Vagina (tissue), 2 donors: ENCODE measurements around the gene TECTB.

Source experiments
- POLR2A ChIP-seq, 2 donors: fragments of 450-650 bp; IDR thresholded peaks; one replicate each; pipeline ENCODE4 v1.6.1; 2017; ENCODE audit warnings: antibody characterized with exemption in 2 of 2, mild to moderate bottlenecking in 2 of 2, moderate library complexity in 2 of 2
- TF ChIP-seq, protein P1 (sequence below), 3 experiments: fragments of 450-650 bp in 2 of 3; fragments of 200-600 bp in 1 of 3; sonication (generic) in 1 of 3; IDR thresholded peaks; one replicate each; pipeline ENCODE4 v1.5.1; 2017 to 2019; ENCODE audit warnings: antibody characterized with exemption in 3 of 3, mild to moderate bottlenecking in 2 of 3, moderate library complexity in 2 of 3

DNA sequence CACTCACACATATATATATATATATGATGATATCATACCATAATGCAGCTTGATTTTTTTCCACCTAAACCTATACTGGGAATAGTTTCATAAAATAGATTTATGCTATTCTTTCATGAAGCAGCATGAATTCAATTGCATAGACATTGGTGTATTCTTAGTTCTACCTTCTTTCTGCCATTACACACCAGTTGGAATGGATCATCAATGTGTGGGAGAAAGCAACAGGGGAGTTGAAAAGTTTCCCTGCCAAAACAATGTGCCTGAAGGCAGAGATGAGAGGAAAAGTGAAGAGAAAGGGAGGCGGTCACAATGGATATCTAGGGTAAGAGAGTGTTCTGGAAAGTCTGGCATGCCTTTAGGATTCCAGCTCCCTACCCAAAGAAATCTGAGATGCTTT, 65.6 kb downstream of the TECTB start:
- TF ChIP-seq, protein P1, sequence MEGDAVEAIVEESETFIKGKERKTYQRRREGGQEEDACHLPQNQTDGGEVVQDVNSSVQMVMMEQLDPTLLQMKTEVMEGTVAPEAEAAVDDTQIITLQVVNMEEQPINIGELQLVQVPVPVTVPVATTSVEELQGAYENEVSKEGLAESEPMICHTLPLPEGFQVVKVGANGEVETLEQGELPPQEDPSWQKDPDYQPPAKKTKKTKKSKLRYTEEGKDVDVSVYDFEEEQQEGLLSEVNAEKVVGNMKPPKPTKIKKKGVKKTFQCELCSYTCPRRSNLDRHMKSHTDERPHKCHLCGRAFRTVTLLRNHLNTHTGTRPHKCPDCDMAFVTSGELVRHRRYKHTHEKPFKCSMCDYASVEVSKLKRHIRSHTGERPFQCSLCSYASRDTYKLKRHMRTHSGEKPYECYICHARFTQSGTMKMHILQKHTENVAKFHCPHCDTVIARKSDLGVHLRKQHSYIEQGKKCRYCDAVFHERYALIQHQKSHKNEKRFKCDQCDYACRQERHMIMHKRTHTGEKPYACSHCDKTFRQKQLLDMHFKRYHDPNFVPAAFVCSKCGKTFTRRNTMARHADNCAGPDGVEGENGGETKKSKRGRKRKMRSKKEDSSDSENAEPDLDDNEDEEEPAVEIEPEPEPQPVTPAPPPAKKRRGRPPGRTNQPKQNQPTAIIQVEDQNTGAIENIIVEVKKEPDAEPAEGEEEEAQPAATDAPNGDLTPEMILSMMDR (IDR thresholded peaks at IDR 0.05): no peak
- no peak for TF ChIP-seq POLR2A (IDR thresholded peaks at IDR 0.05)
